T-helper 1 cell treated with Interleukin-12 subunit alpha and Interleukin-12 subunit beta and Interleukin-4 antibody, amounts not matched to agents 30 μg/mL and 1 μg/mL, for 36 hours (primary cell): ENCODE measurements around the gene PEX7.
A peak's percentile ranks its signal among the peaks of the same experiment; 100 is the strongest.
"Not testable (repeated sequence)": the region's sequence is repeated elsewhere in the genome, so short reads cannot be mapped to it uniquely, and the experiment has no call there.

ENCODE experiments used
- H3K27ac Mint-ChIP-seq: one replicate; pipeline ENCODE4 v1.8.0; 2021; ENCODE audit warnings: mild to moderate bottlenecking, mixed read lengths
- H3K27me3 Mint-ChIP-seq: one replicate; pipeline ENCODE4 v1.8.0; 2021; ENCODE audit warnings: low read depth, mixed read lengths
- H3K36me3 Mint-ChIP-seq: one replicate; pipeline ENCODE4 v1.8.0; 2021; ENCODE audit warnings: low read depth, mixed read lengths
- H3K4me1 Mint-ChIP-seq: one replicate; pipeline ENCODE4 v1.8.0; 2021; ENCODE audit warnings: low read depth, mixed read lengths
- H3K4me3 Mint-ChIP-seq: one replicate; pipeline ENCODE4 v1.8.0; 2021; ENCODE audit warnings: mild to moderate bottlenecking, moderate library complexity, mixed read lengths
- H3K9me3 Mint-ChIP-seq: one replicate; pipeline ENCODE4 v1.8.0; 2021; ENCODE audit warnings: mixed read lengths

Gene PEX7

DNA sequence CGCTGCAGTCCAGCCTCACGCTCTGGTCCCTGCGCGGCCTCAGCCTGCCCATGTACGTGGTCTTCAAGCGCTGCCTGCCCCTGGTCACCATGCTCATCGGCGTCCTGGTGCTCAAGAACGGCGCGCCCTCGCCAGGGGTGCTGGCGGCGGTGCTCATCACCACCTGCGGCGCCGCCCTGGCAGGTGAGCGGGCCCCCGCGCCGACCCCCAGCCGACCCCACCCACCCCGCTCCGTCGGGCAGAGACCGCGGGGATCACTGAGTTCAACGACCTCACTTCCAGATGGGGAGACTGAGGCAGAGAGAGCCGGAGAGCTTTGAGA is 100.3 kb downstream of the PEX7 start:
- peak overlapping the region; percentile 76 for H3K4me3 Mint-ChIP-seq

DNA sequence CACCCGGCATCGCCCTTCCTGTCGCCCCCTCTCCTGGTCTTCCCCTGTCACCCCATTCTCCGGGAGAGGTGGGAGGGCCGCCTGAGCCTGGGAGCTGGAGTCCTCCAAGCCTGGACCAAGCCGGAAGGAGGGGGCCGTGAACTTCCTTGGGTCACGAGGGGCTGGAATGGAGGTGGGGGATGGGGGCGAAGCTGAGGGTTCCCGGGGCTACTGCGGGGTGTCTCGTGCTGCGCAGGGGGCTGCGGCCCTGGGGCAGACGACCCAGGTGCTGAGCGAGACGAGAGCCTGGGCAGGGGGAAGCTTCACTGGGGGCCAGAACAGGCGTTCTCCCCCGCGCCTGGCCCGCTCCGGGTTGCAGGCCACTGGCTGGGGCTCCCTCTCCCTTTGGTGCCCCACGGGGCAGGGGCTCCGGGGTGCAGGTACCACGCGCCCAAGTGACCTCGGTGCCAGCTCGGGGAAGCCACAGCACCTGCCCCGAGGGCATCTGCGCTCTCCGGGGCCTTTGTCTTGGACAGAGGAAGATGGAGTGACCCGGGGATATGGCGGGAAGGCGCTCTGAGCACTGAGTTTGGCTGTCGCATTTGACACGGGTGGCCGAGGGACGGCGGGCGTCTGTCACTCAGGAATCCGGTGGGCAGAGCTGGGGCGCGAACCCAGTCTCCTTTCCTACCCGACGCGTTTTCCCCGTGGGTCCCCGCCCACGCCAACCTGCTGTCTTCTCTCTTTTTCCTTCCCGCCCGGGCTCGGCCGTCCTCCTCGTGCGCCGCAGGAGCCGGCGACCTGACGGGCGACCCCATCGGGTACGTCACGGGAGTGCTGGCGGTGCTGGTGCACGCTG is 100.9 kb downstream of the PEX7 start:
- Mint-ChIP-seq H3K36me3 (no peaks in the 10 kb centered on the region), H3K9me3 (no peaks in the 10 kb centered on the region), H3K27ac (no peak overlapping the region), H3K27me3 (peaks cover 63% of the 10 kb centered on the region), H3K4me3 (peak overlapping the region; percentile 50), H3K4me1 (peaks cover 20% of the 10 kb centered on the region)

More for the DNA sequence above, 100.3 kb downstream of the PEX7 start:
- Mint-ChIP-seq H3K9me3 (no peaks in the 10 kb centered on the region), H3K36me3 (no peaks in the 10 kb centered on the region), H3K27me3 (peaks cover 63% of the 10 kb centered on the region), H3K4me1 (peaks cover 20% of the 10 kb centered on the region), H3K27ac (no peak overlapping the region)

GRCh38 chr6:136923954-136924673 is 101.7 kb downstream of the PEX7 start:
- Mint-ChIP-seq H3K9me3 (no peaks in the 10 kb centered on the region), H3K27ac (no peak overlapping the region), H3K4me1 (peaks cover 20% of the 10 kb centered on the region), H3K27me3 (peaks cover 56% of the 10 kb centered on the region), H3K4me3 (peak overlapping the region; percentile 50), H3K36me3 (no peaks in the 10 kb centered on the region)

GRCh38 chr6:136926383-136926782 is 104.0 kb downstream of the PEX7 start:
- H3K4me3 Mint-ChIP-seq, result no peak overlapping the region
- no peaks in the 10 kb centered on the region for H3K9me3 Mint-ChIP-seq
- peaks cover 1% of the 10 kb centered on the region for H3K4me1 Mint-ChIP-seq
- no peak overlapping the region for H3K27ac Mint-ChIP-seq
- H3K36me3 Mint-ChIP-seq, result no peaks in the 10 kb centered on the region
- peaks cover 43% of the 10 kb centered on the region for H3K27me3 Mint-ChIP-seq

- H3K36me3 Mint-ChIP-seq, result no peaks in the 10 kb centered on the region
- peaks cover 1% of the 10 kb centered on the region for H3K4me1 Mint-ChIP-seq
- H3K9me3 Mint-ChIP-seq, result no peaks in the 10 kb centered on the region
- H3K4me3 Mint-ChIP-seq, result no peak overlapping the region
- no peak overlapping the region for H3K27ac Mint-ChIP-seq
- peaks cover 40% of the 10 kb centered on the region for H3K27me3 Mint-ChIP-seq
These were observed 104.9 kb downstream of the PEX7 start for GRCh38 chr6:136927292-136927691.

GRCh38 chr6:136930528-136930927 is 108.1 kb downstream of the PEX7 start:
- Mint-ChIP-seq H3K9me3 (no peaks in the 10 kb centered on the region), H3K4me3 (no peak overlapping the region), H3K27me3 (peaks cover 39% of the 10 kb centered on the region), H3K36me3 (no peaks in the 10 kb centered on the region), H3K4me1 (no peaks in the 10 kb centered on the region), H3K27ac (no peak overlapping the region)

- no peaks in the 10 kb centered on the region for H3K4me1 Mint-ChIP-seq
- no peak overlapping the region for H3K4me3 Mint-ChIP-seq
- no peaks in the 10 kb centered on the region for H3K36me3 Mint-ChIP-seq
- H3K27me3 Mint-ChIP-seq, result peaks cover 48% of the 10 kb centered on the region
- H3K27ac Mint-ChIP-seq, result no peak overlapping the region
- H3K9me3 Mint-ChIP-seq, result no peaks in the 10 kb centered on the region
These were observed 110.2 kb downstream of the PEX7 start for GRCh38 chr6:136932599-136932998.

- H3K27ac Mint-ChIP-seq, result no peak overlapping the region
- H3K36me3 Mint-ChIP-seq, result peaks cover 3% of the 10 kb centered on the region
- H3K9me3 Mint-ChIP-seq, result peaks cover 14% of the 10 kb centered on the region
- peaks cover 19% of the 10 kb centered on the region for H3K27me3 Mint-ChIP-seq
- H3K4me1 Mint-ChIP-seq, result no peaks in the 10 kb centered on the region
- H3K4me3 Mint-ChIP-seq, result no peak overlapping the region
These were observed 122.7 kb downstream of the PEX7 start for GRCh38 chr6:136945072-136945471.

GRCh38 chr6:136945711-136946121 is 123.3 kb downstream of the PEX7 start:
- peaks cover 10% of the 10 kb centered on the region for H3K9me3 Mint-ChIP-seq
- H3K4me1 Mint-ChIP-seq, result no peaks in the 10 kb centered on the region
- no peak overlapping the region for H3K4me3 Mint-ChIP-seq
- H3K27ac Mint-ChIP-seq, result no peak overlapping the region
- H3K36me3 Mint-ChIP-seq, result peaks cover 3% of the 10 kb centered on the region
- H3K27me3 Mint-ChIP-seq, result peaks cover 19% of the 10 kb centered on the region

DNA sequence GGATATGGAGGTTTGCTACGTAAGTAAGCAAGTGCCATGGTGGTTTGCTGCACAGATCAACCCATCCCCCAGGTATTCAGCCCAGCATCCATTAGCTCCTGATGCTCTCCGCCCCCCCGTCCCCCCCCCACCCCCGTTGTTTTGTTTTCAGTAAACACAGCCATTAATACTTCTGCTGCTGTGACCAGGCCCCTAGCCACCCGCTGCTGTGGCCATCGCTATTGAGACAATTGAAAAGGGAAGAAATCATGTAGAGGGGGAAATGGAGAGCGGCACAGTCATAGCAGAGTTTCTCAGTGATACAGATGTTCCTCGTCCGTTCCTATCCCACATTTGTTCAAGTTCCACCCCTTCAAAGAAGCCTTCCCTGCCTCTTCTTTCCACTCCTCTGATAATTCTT is 124.6 kb downstream of the PEX7 start:
- Mint-ChIP-seq H3K27ac (no peak overlapping the region), H3K36me3 (no peaks in the 10 kb centered on the region), H3K4me3 (no peak overlapping the region), H3K27me3 (peaks cover 17% of the 10 kb centered on the region), H3K4me1 (no peaks in the 10 kb centered on the region), H3K9me3 (peaks cover under 1% of the 10 kb centered on the region)

- H3K9me3 Mint-ChIP-seq, H3K27ac Mint-ChIP-seq, H3K4me3 Mint-ChIP-seq, H3K4me1 Mint-ChIP-seq, H3K36me3 Mint-ChIP-seq: not testable (repeated sequence)
- peaks cover 21% of the 10 kb centered on the region for H3K27me3 Mint-ChIP-seq
These were observed 127.6 kb downstream of the PEX7 start for GRCh38 chr6:136949957-136950356.

GRCh38 chr6:136950436-136951126 is 128.2 kb downstream of the PEX7 start:
- no peak overlapping the region for H3K27ac Mint-ChIP-seq
- H3K4me3 Mint-ChIP-seq, result no peak overlapping the region
- no peaks in the 10 kb centered on the region for H3K4me1 Mint-ChIP-seq
- no peaks in the 10 kb centered on the region for H3K9me3 Mint-ChIP-seq
- peaks cover 26% of the 10 kb centered on the region for H3K27me3 Mint-ChIP-seq
- H3K36me3 Mint-ChIP-seq, result no peaks in the 10 kb centered on the region

DNA sequence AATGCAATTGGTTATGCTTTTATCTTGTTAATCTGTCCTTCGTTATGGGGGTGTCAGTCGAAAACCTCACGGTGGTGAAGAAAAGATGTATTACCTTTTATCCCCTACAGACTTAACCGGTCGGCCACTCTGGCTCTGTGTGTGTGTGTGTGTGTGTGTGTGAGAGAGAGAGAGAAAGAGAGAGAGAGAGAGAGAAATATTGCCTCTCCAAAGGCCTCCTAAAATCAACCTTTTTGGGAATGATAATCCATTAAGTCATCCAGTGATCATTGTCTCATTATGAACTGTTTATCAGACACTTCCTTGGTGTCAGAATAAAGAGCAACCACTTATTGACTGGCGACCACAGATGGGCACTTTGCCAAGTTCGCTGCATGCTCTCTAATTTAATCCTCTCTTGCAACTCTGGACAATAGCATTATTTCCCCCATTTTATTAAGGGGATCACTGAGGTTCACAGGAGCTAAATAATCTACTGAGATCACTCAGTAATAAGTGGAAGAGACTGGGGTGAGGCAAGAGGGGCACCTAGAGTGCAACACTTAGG is 130.4 kb downstream of the PEX7 start:
- Mint-ChIP-seq H3K27me3 (peaks cover 30% of the 10 kb centered on the region), H3K4me1 (peaks cover 6% of the 10 kb centered on the region), H3K4me3 (no peak overlapping the region), H3K9me3 (no peaks in the 10 kb centered on the region), H3K27ac (no peak overlapping the region), H3K36me3 (no peaks in the 10 kb centered on the region)

- no peaks in the 10 kb centered on the region for H3K36me3 Mint-ChIP-seq
- H3K4me3 Mint-ChIP-seq, result no peak overlapping the region
- peaks cover 30% of the 10 kb centered on the region for H3K27me3 Mint-ChIP-seq
- H3K27ac Mint-ChIP-seq, result no peak overlapping the region
- no peaks in the 10 kb centered on the region for H3K9me3 Mint-ChIP-seq
- peaks cover 6% of the 10 kb centered on the region for H3K4me1 Mint-ChIP-seq
These were observed 132.7 kb downstream of the PEX7 start for GRCh38 chr6:136955123-136955522.
